Fibroblast of lung (primary cell): Measurements from ENCODE around the gene KAT14. TPM values are rescaled to one million over a fixed set of nuclear protein-coding genes. Genes with fewer than 3 reads are reported as not detected.
"Not testable (repeated sequence)": the region's sequence is repeated elsewhere in the genome, so short reads cannot be mapped to it uniquely, and the experiment has no call there.

Experiments used
- DNase-seq, 2 donors: peaks; one replicate each; pipeline versions ENCODE4 v3.0.0 to v3.0.0-alpha.2; 2010; ENCODE audit warnings: low read depth in 2 of 2
- H2AFZ ChIP-seq: 2 replicates; pipeline ENCODE4 v1.5.1; 2012; ENCODE audit warnings: low read length, control low read depth, inconsistent platforms
- H3K27ac ChIP-seq: 2 replicates; pipeline ENCODE4 v1.5.1; 2011; ENCODE audit warnings: low read length, control low read depth; ENCODE audit not compliant: insufficient read depth
- H3K27me3 ChIP-seq: 2 replicates; pipeline ENCODE4 v1.5.1; 2011; ENCODE audit warnings: mild to moderate bottlenecking, low read length; ENCODE audit not compliant: control insufficient read depth, insufficient read depth
- H3K36me3 ChIP-seq: 2 replicates; pipeline ENCODE4 v1.5.1; 2011; ENCODE audit warnings: low read length; ENCODE audit not compliant: control insufficient read depth, insufficient read depth
- H3K4me1 ChIP-seq: 2 replicates; pipeline ENCODE4 v1.5.1; 2011; ENCODE audit warnings: low read length; ENCODE audit not compliant: control insufficient read depth, insufficient read depth; ENCODE audit errors: extremely low read depth
- H3K4me2 ChIP-seq: 2 replicates; pipeline ENCODE4 v1.5.1; 2011; ENCODE audit warnings: low read length, control low read depth; ENCODE audit not compliant: insufficient read depth; ENCODE audit errors: extremely low read depth
- H3K4me3 ChIP-seq, 4 experiments: fragments of 200-600 bp in 1 of 4; sonication (generic) in 1 of 4; replicated peaks in 1 of 4; 2 replicates each; pipeline ENCODE4 v1.5.1; 2011 to 2016; ENCODE audit warnings: low read length in 4 of 4, low read depth in 3 of 4, mild to moderate bottlenecking in 3 of 4, control low read depth in 2 of 4, inconsistent platforms in 1 of 4, mixed read lengths in 1 of 4; ENCODE audit not compliant: insufficient read depth in 1 of 4; ENCODE audit errors: control extremely low read depth in 1 of 4
- H3K79me2 ChIP-seq: 2 replicates; pipeline ENCODE4 v1.5.1; 2012; ENCODE audit warnings: mild to moderate bottlenecking, low read length, inconsistent platforms; ENCODE audit not compliant: control insufficient read depth, insufficient read depth
- H3K9ac ChIP-seq: 2 replicates; pipeline ENCODE4 v1.5.1; 2011; ENCODE audit warnings: mild to moderate bottlenecking, low read length, control low read depth; ENCODE audit not compliant: insufficient read depth
- H3K9me3 ChIP-seq: 2 replicates; pipeline ENCODE4 v1.5.1; 2012; ENCODE audit warnings: low read depth, low read length; ENCODE audit not compliant: control insufficient read depth, insufficient read depth
- H4K20me1 ChIP-seq: 2 replicates; pipeline ENCODE4 v1.5.1; 2011; ENCODE audit warnings: low read length; ENCODE audit not compliant: control insufficient read depth, insufficient read depth; ENCODE audit errors: extremely low read depth
- EZH2 ChIP-seq: IDR thresholded peaks from 2 replicates; pipeline ENCODE4 v1.5.1; 2012; ENCODE audit warnings: low read length, control low read depth, mild to moderate bottlenecking; ENCODE audit errors: missing control alignments
- polyA plus RNA-seq, 2 donors: library from polyadenylated mRNA; depleted of rRNA in 1 of 2; stranded (reverse) in 1 of 2; unstranded in 1 of 2; fragments of >200 nt; gene quantifications; 2 replicates each; pipeline ENCODE4 v1.2.1, GENCODE V29; 2011 to 2012; ENCODE audit warnings: missing spikeins in 1 of 2
- total RNA-seq: library from RNA; depleted of rRNA; stranded (reverse); fragments of >200 nt; gene quantifications from 2 replicates; pipeline ENCODE4 v1.2.1, GENCODE V29; 2014
- TF ChIP-seq, protein P1 (sequence below), 2 donors: IDR thresholded peaks in 1 of 2; conservative IDR thresholded peaks in 1 of 2; 1 replicate in 1 of 2; 2 replicates in 1 of 2; pipeline ENCODE4 v1.5.1; 2011 to 2012; ENCODE audit warnings: low read length in 2 of 2, control low read depth in 1 of 2, inconsistent platforms in 1 of 2, low read depth in 1 of 2, mild to moderate bottlenecking in 1 of 2

The KAT14 gene
- total and polyA plus RNA-seq, 2 donors (not counting 1 experiment from before 2014, with no cell fraction given), result 9.8 to 17.0 TPM

DNA sequence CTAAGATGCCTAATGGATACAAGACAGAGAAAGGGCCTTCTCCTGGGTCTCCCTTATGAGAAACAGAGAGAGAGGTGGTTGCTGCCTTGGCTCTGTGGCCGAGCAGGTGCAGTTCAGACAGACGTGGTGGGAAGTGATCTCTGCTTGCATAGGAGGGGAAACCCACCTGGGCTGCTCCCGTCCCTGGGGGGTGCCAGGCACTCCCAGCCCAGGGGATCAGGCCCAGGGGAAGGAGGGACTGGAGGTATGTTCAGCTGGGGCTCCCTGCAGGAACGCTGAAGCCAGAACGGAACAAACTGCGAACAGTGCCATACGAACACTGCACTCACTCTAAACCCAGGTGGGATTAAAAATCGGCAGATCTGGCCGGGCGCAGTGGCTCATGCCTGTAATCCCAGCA, 44.3 kb upstream of the KAT14 start:
- Histone ChIP-seq H3K27ac (no peak overlapping the region), H3K27me3 (no peaks in the 10 kb centered on the region), H4K20me1 (no peaks in the 10 kb centered on the region)

GRCh38 chr20:18094191-18094590, 43.5 kb upstream of the KAT14 start:
- Histone ChIP-seq H3K9ac (no peak overlapping the region), H3K27ac (no peak overlapping the region), H3K4me1 (no peaks in the 10 kb centered on the region), H3K9me3 (no peaks in the 10 kb centered on the region), H3K79me2 (no peaks in the 10 kb centered on the region), H3K36me3 (no peaks in the 10 kb centered on the region), H3K4me3 (no peak overlapping the region), H2AFZ (no peak overlapping the region), H3K27me3 (no peaks in the 10 kb centered on the region), H3K4me2 (no peak overlapping the region), H4K20me1 (no peaks in the 10 kb centered on the region)
- no peak for DNase-seq
- TF ChIP-seq, protein P1, sequence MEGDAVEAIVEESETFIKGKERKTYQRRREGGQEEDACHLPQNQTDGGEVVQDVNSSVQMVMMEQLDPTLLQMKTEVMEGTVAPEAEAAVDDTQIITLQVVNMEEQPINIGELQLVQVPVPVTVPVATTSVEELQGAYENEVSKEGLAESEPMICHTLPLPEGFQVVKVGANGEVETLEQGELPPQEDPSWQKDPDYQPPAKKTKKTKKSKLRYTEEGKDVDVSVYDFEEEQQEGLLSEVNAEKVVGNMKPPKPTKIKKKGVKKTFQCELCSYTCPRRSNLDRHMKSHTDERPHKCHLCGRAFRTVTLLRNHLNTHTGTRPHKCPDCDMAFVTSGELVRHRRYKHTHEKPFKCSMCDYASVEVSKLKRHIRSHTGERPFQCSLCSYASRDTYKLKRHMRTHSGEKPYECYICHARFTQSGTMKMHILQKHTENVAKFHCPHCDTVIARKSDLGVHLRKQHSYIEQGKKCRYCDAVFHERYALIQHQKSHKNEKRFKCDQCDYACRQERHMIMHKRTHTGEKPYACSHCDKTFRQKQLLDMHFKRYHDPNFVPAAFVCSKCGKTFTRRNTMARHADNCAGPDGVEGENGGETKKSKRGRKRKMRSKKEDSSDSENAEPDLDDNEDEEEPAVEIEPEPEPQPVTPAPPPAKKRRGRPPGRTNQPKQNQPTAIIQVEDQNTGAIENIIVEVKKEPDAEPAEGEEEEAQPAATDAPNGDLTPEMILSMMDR (conservative IDR thresholded peaks at IDR 0.05 in 1 of 2, IDR thresholded peaks at IDR 0.05 in 1 of 2; ENCODE audit: low read depth in 1 of 2, low read length in 2 of 2), result no peak
- TF ChIP-seq EZH2, result no peak

More for the DNA sequence above, 44.3 kb upstream of the KAT14 start:
- no peak for DNase-seq
- no peak overlapping the region for H3K9ac ChIP-seq
- no peak overlapping the region for H3K4me3 ChIP-seq
- no peaks in the 10 kb centered on the region for H3K9me3 ChIP-seq
- no peaks in the 10 kb centered on the region for H3K4me1 ChIP-seq
- TF ChIP-seq EZH2, result no peak
- TF ChIP-seq, protein P1 (conservative IDR thresholded peaks at IDR 0.05 in 1 of 2, IDR thresholded peaks at IDR 0.05 in 1 of 2; ENCODE audit: low read depth in 1 of 2, low read length in 2 of 2), result no peak
- H3K36me3 ChIP-seq, result no peaks in the 10 kb centered on the region
- no peaks in the 10 kb centered on the region for H3K79me2 ChIP-seq
- no peak overlapping the region for H2AFZ ChIP-seq
- no peak overlapping the region for H3K4me2 ChIP-seq

- not testable (repeated sequence) for H3K4me3 ChIP-seq, H3K4me2 ChIP-seq, H3K9me3 ChIP-seq, DNase-seq, H2AFZ ChIP-seq, H3K9ac ChIP-seq, H3K27ac ChIP-seq, H3K79me2 ChIP-seq, H3K36me3 ChIP-seq, H4K20me1 ChIP-seq, H3K27me3 ChIP-seq, H3K4me1 ChIP-seq
Measured at GRCh38 chr20:18100569-18100968, 37.1 kb upstream of the KAT14 start.
